ENCODE data around the gene EXOC1.

DNA sequence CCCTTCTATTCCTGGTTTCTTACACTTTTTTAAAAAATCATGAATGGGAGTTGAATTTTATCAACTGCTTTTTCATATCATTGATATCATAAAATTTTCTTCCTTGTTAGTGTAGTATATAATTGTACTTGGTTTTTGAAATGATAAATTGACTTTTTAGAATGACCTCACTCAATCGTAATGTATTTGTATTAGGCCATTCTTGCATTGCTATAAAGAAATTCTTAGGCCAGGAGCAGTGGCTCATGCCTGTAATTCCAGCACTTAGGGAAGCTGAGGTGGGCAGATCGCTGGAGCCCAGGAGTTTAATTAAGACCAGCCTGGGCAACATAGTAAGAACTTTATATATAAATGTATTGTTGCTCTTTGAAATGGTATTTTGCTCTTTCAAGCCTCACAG lies 6.3 kb downstream of the EXOC1 start:
- TF ChIP-seq, protein P1, sequence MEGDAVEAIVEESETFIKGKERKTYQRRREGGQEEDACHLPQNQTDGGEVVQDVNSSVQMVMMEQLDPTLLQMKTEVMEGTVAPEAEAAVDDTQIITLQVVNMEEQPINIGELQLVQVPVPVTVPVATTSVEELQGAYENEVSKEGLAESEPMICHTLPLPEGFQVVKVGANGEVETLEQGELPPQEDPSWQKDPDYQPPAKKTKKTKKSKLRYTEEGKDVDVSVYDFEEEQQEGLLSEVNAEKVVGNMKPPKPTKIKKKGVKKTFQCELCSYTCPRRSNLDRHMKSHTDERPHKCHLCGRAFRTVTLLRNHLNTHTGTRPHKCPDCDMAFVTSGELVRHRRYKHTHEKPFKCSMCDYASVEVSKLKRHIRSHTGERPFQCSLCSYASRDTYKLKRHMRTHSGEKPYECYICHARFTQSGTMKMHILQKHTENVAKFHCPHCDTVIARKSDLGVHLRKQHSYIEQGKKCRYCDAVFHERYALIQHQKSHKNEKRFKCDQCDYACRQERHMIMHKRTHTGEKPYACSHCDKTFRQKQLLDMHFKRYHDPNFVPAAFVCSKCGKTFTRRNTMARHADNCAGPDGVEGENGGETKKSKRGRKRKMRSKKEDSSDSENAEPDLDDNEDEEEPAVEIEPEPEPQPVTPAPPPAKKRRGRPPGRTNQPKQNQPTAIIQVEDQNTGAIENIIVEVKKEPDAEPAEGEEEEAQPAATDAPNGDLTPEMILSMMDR (IDR thresholded peaks at IDR 0.05), result no peak
- no peak for TF ChIP-seq POLR2A (IDR thresholded peaks at IDR 0.05)
